Sigmoid colon (tissue), 7 donors: ENCODE data around the gene POU6F2. TPM values are rescaled to one million over a fixed set of nuclear protein-coding genes. Genes with fewer than 3 reads are reported as not detected.

Source experiments
- DNase-seq: peaks from one replicate; pipeline ENCODE4 v3.0.0-alpha.2; 2019
- H3K27ac ChIP-seq, 4 donors: fragments of 200-600 bp; sonication (generic); one replicate each; pipeline ENCODE4 v1.5.1; 2016 to 2019; ENCODE audit warnings: mild to moderate bottlenecking in 1 of 4
- H3K27me3 ChIP-seq, 3 donors: fragments of 200-600 bp; sonication (generic); one replicate each; pipeline ENCODE4 v1.5.1; 2019; ENCODE audit warnings: mild to moderate bottlenecking in 1 of 3
- H3K36me3 ChIP-seq, 4 donors: fragments of 200-600 bp; sonication (generic); one replicate each; pipeline ENCODE4 v1.5.1; 2016 to 2019
- H3K4me1 ChIP-seq, 4 donors: fragments of 200-600 bp; sonication (generic); one replicate each; pipeline ENCODE4 v1.5.1; 2017 to 2019
- H3K4me3 ChIP-seq, 4 donors: fragments of 200-600 bp; sonication (generic); one replicate each; pipeline ENCODE4 v1.5.1; 2017 to 2019; ENCODE audit warnings: mild to moderate bottlenecking in 2 of 4, moderate library complexity in 1 of 4
- H3K9me3 ChIP-seq, 4 donors: fragments of 200-600 bp in 3 of 4; sonication (generic) in 3 of 4; one replicate each; pipeline versions ENCODE4 v1.5.1 to v1.6.1; 2013 to 2019
- EP300 ChIP-seq, 4 donors: sonication (generic); formaldehyde crosslinking; IDR thresholded peaks; one replicate each; pipeline ENCODE4 v1.6.1; 2017; ENCODE audit warnings: antibody characterized with exemption in 4 of 4
- POLR2A ChIP-seq, 2 donors: fragments of 450-650 bp; IDR thresholded peaks; one replicate each; pipeline ENCODE4 v1.6.1; 2016; ENCODE audit warnings: antibody characterized with exemption in 2 of 2, mild to moderate bottlenecking in 2 of 2, moderate library complexity in 2 of 2
- POLR2AphosphoS5 ChIP-seq, 4 donors: sonication (generic); formaldehyde crosslinking; IDR thresholded peaks; one replicate each; pipeline ENCODE4 v1.6.1; 2017; ENCODE audit warnings: antibody characterized with exemption in 4 of 4
- WGBS, 2 donors: extraction: QIAGEN DNeasy Blood & Tissue Kit; methylation state at CpG; one replicate each; pipeline ENCODE4 v1.1.7; 2013; 5-methylcytosine and 5-hydroxymethylcytosine counted together
- intact Hi-C: fragments of 100-400 bp; cut with DNase I; formaldehyde crosslinking; loops from one replicate; pipeline ENCODE4 v1.15.1; 2023
- polyA plus RNA-seq, 3 donors: library from polyadenylated mRNA; stranded (reverse); fragments of 200-250 nt; gene quantifications; one replicate each; pipeline ENCODE4 v1.2.3, GENCODE V29; 2013
- total RNA-seq, 4 donors: library from RNA; depleted of rRNA; stranded (reverse); fragments of >200 nt; gene quantifications; one replicate each; pipeline ENCODE4 v1.1.0, GENCODE V29; 2016
- TF ChIP-seq, protein P1 (sequence below), 4 experiments: fragments of 450-650 bp in 3 of 4; fragments of 200-600 bp in 1 of 4; IDR thresholded peaks; one replicate each; pipeline ENCODE4 v1.5.1; 2016 to 2019; ENCODE audit warnings: antibody characterized with exemption in 4 of 4, mild to moderate bottlenecking in 3 of 4, moderate library complexity in 2 of 4
- donor health status: healthy with polysubstance abuse.
- donor health status: Bipolar disorder and iron deficiency.
- donor health status: healthy.

POU6F2 gene
- total and polyA plus RNA-seq, 7 donors: 0.04 TPM; not detected in 6

DNA sequence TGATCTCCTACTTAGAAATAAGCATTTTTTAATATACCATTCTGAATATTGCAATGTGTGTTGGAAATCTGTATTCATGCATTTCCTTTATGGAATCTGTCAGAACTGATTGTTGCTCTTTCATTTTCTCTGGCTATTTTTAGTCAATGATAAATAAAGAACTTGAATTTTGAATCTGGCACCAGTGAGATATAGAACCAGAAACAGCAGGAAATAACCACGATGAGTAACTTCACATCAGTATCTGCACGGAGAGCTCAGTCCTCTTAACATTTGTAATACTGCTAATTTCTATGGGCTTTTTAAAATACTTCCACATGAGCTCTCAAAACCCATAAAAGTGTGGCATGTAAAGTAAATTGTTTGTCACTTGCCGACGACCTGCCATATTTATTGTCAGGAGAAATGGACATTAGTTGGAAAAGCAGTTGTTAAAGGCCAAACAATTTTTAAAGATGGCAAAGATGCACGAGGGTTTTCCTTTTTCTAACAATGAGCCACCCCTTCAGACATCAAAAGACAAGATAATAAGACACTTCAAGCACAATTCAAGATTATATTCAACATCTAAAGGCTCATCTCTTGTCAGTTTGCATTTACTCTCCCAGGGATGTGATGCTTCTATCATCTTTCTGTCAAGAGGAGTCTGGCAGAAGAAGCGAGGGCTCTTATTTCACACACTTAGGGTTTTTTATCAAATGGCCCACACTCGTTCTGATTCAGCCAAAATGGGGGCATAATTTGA, 118.3 kb downstream of the POU6F2 start:
- no peak overlapping the region for H3K27ac ChIP-seq
- no peak for DNase-seq
- no peaks in the 10 kb centered on the region for H3K4me1 ChIP-seq
- TF ChIP-seq, protein P1, sequence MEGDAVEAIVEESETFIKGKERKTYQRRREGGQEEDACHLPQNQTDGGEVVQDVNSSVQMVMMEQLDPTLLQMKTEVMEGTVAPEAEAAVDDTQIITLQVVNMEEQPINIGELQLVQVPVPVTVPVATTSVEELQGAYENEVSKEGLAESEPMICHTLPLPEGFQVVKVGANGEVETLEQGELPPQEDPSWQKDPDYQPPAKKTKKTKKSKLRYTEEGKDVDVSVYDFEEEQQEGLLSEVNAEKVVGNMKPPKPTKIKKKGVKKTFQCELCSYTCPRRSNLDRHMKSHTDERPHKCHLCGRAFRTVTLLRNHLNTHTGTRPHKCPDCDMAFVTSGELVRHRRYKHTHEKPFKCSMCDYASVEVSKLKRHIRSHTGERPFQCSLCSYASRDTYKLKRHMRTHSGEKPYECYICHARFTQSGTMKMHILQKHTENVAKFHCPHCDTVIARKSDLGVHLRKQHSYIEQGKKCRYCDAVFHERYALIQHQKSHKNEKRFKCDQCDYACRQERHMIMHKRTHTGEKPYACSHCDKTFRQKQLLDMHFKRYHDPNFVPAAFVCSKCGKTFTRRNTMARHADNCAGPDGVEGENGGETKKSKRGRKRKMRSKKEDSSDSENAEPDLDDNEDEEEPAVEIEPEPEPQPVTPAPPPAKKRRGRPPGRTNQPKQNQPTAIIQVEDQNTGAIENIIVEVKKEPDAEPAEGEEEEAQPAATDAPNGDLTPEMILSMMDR (IDR thresholded peaks at IDR 0.05): no peak
- no peak for TF ChIP-seq POLR2AphosphoS5 (IDR thresholded peaks at IDR 0.05)
- TF ChIP-seq POLR2A (IDR thresholded peaks at IDR 0.05): no peak
- no peak for TF ChIP-seq EP300 (IDR thresholded peaks at IDR 0.05)
- H3K4me3 ChIP-seq: no peak overlapping the region
- WGBS, 2 donors: 59 to 65% methylated on average over 7 of the region's 7 CpGs
- no peaks in the 10 kb centered on the region for H3K27me3 ChIP-seq
- intact Hi-C loops: no loop called here
- no peaks in the 10 kb centered on the region for H3K9me3 ChIP-seq
- H3K36me3 ChIP-seq: no peaks in the 10 kb centered on the region

DNA sequence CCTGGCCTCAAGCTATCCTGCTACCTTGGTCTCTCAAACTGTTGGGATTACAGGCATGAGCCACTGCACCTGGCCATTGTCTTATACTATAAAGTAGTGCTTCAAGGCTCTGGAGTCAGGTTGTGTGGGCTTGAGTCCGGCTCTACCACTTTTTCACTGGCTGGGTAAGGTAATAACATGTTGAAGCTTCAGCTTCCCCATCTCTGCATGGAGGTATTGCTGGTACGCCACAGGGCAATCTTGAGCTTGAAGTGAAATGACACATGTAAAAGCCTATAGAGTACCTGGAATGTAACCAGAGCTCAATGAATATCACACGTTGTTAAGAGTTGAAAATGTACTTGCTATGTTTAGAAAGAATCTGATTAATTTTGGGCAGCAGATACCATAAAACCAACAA, 120.8 kb downstream of the POU6F2 start:
- no peak overlapping the region for H3K27ac ChIP-seq
- H3K27me3 ChIP-seq: no peaks in the 10 kb centered on the region
- intact Hi-C loops: no loop called here
- no peaks in the 10 kb centered on the region for H3K9me3 ChIP-seq
- H3K36me3 ChIP-seq: no peaks in the 10 kb centered on the region
- 82 to 88% methylated on average over 3 of the region's 3 CpGs for WGBS, 2 donors
- TF ChIP-seq POLR2AphosphoS5 (IDR thresholded peaks at IDR 0.05) (no peak), POLR2A (IDR thresholded peaks at IDR 0.05) (no peak), EP300 (IDR thresholded peaks at IDR 0.05) (no peak)
- TF ChIP-seq, protein P1 (IDR thresholded peaks at IDR 0.05): no peak
- no peak overlapping the region for H3K4me3 ChIP-seq
- no peak for DNase-seq
- H3K4me1 ChIP-seq: no peaks in the 10 kb centered on the region

DNA sequence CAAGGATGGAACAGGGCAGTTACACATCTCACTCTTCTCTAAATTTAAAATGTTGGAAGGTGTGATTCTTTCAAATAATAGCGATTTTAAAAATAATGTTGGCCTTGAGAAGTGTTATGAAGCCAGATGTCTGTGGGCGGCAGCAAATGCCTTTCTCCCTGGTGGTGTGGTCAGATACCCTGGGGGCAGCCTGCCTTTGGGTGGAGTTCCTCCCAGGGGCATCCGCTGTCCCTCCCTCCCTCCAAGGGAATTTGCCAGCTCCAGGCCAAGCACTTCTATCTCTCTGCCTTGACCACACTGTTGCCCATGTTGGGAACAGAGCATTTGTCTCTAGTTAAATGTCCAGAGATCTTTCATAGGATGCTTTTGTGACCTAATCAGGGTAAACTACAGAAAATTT, 121.4 kb downstream of the POU6F2 start:
- TF ChIP-seq POLR2A (IDR thresholded peaks at IDR 0.05): no peak
- TF ChIP-seq POLR2AphosphoS5 (IDR thresholded peaks at IDR 0.05): no peak
- TF ChIP-seq, protein P1 (IDR thresholded peaks at IDR 0.05): no peak
- TF ChIP-seq EP300 (IDR thresholded peaks at IDR 0.05): no peak
- Histone ChIP-seq H3K9me3 (no peaks in the 10 kb centered on the region), H3K27me3 (no peaks in the 10 kb centered on the region), H3K4me1 (no peaks in the 10 kb centered on the region), H3K36me3 (no peaks in the 10 kb centered on the region), H3K27ac (no peak overlapping the region), H3K4me3 (no peak overlapping the region)
- DNase-seq: no peak
- intact Hi-C loops: no loop called here
- 94 to 95% methylated on average over 3 of the region's 3 CpGs for WGBS, 2 donors

DNA sequence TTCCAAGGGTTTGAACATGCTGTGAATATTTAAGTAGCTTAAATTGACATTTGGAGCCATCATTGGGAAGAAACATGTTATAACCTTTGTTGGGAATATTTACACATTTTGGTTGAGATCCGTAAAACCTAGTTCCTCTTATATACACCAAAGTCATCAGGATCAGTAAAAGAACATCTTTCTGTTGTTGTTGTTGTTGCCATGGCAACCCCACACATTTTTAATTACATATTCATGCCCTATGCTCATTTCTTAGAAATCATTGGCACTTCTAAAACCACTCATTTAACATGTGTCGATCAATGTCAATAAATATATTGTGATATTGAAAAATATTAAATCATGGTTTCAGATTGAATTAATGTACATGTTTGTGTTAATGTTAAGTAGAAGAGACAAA, 122.6 kb downstream of the POU6F2 start:
- no peaks in the 10 kb centered on the region for H3K36me3 ChIP-seq
- TF ChIP-seq, protein P1 (IDR thresholded peaks at IDR 0.05): no peak
- TF ChIP-seq POLR2A (IDR thresholded peaks at IDR 0.05): no peak
- no peak for TF ChIP-seq EP300 (IDR thresholded peaks at IDR 0.05)
- no peak for TF ChIP-seq POLR2AphosphoS5 (IDR thresholded peaks at IDR 0.05)
- no peak overlapping the region for H3K27ac ChIP-seq
- 88 to 89% methylated on average over 2 of the region's 2 CpGs for WGBS, 2 donors
- no peaks in the 10 kb centered on the region for H3K9me3 ChIP-seq
- H3K27me3 ChIP-seq: no peaks in the 10 kb centered on the region
- H3K4me1 ChIP-seq: no peaks in the 10 kb centered on the region
- DNase-seq: no peak
- no peak overlapping the region for H3K4me3 ChIP-seq
- intact Hi-C loops: no loop called here

DNA sequence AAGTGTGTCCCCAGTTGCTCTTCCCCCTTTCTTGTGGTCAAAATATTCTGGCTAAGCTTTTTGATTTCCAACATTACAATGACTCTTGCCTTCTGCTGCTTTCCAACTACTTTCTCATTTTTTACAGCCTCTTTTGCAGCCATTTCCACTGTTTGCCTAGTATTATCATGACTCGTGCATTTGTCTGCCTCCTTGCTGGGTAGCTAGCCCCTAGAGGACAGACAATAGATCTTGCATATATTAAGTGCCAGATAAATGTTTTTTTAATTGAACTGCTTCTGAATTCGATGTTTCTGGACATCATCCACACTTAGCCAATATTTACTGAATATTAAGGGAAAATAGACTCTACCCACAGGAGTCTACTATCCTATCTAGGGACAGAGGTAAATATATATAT, 124.5 kb downstream of the POU6F2 start:
- Histone ChIP-seq H3K4me1 (no peaks in the 10 kb centered on the region), H3K27ac (no peak overlapping the region), H3K36me3 (no peaks in the 10 kb centered on the region), H3K4me3 (no peak overlapping the region), H3K9me3 (no peaks in the 10 kb centered on the region), H3K27me3 (no peaks in the 10 kb centered on the region)
- DNase-seq: no peak
- intact Hi-C loops: no loop called here
- WGBS, 2 donors: 40 to 67% methylated on average over 2 of the region's 2 CpGs
- TF ChIP-seq, protein P1 (IDR thresholded peaks at IDR 0.05): no peak
- no peak for TF ChIP-seq POLR2AphosphoS5 (IDR thresholded peaks at IDR 0.05)
- no peak for TF ChIP-seq POLR2A (IDR thresholded peaks at IDR 0.05)
- no peak for TF ChIP-seq EP300 (IDR thresholded peaks at IDR 0.05)
